PC-9 (cell line): ENCODE measurements around the gene SERPINH1.

Source experiments
- CTCF ChIP-seq: fragments of 200-600 bp; sonication (generic); conservative IDR thresholded peaks from 2 replicates; pipeline ENCODE4 v1.6.1; 2017; ENCODE audit warnings: mixed run types, antibody characterized with exemption, mild to moderate bottlenecking, moderate library complexity
- EZH2 ChIP-seq: fragments of 200-600 bp; sonication (generic); IDR thresholded peaks from 2 replicates; pipeline ENCODE4 v1.8.0; 2017; ENCODE audit warnings: antibody characterized with exemption, low read depth

- TF ChIP-seq CTCF (no peak), EZH2 (no peak)
These were observed 23.2 kb downstream of the SERPINH1 start for GRCh38 chr11:75585293-75585670.
